PC-3 (cell line): ENCODE data around the gene MIGA1. TPM values are rescaled to one million over a fixed set of nuclear protein-coding genes. Genes with fewer than 3 reads are reported as not detected.

Experiments
- ATAC-seq: fragments of 200-7000 bp; cut with Tn5 transposase; 2 replicates; pipeline ENCODE4 v1.9.1; 2020; ENCODE audit warnings: mild to moderate bottlenecking, moderate library complexity
- BruUV-seq: library from RNA; stranded (reverse); fragments of 400-500 nt; replicated peaks from 2 replicates; lab custom pipeline; 2021; lab: Mats Ljungman, UMichigan
- CTCF ChIA-PET: fragments of 300-600 bp; sonication (Branson Sonifier 250); formaldehyde crosslinking; loops from one replicate; lab custom pipeline; 2022; ENCODE audit warnings: antibody characterized with exemption; lab: Charles Lee
- POLR2A ChIA-PET: fragments of 300-600 bp; sonication (Branson Sonifier 250); formaldehyde crosslinking; loops from one replicate; lab custom pipeline; 2022; ENCODE audit warnings: antibody characterized with exemption; ENCODE audit not compliant: unreplicated experiment; lab: Charles Lee
- DNase-seq: peaks from one replicate; pipeline ENCODE4 v3.0.0-alpha.2; 2015
- H2AFZ ChIP-seq: fragments of 300-600 bp; sonication (generic); 2 replicates; pipeline ENCODE4 v1.6.0; 2016; ENCODE audit warnings: antibody characterized with exemption, low read length
- H3F3A ChIP-seq: fragments of 300-600 bp; sonication (generic); one replicate; pipeline ENCODE4 v1.6.0; 2017; ENCODE audit warnings: antibody characterized with exemption, low read length, control low read depth, mild to moderate bottlenecking; ENCODE audit not compliant: unreplicated experiment
- H3K27ac ChIP-seq: fragments of 300-600 bp; sonication (generic); 2 replicates; pipeline ENCODE4 v1.5.1; 2016; ENCODE audit warnings: mild to moderate bottlenecking, low read length
- H3K27me3 ChIP-seq: fragments of 300-600 bp; sonication (generic); 2 replicates; pipeline ENCODE4 v1.6.1; 2016; ENCODE audit warnings: low read length, mixed read lengths
- H3K36me3 ChIP-seq: fragments of 300-600 bp; sonication (generic); 2 replicates; pipeline ENCODE4 v1.6.1; 2016; ENCODE audit warnings: low read depth, mixed run types, low read length, mixed read lengths
- H3K4me1 ChIP-seq: fragments of 300-600 bp; sonication (generic); 2 replicates; pipeline ENCODE4 v1.5.1; 2016; ENCODE audit warnings: low read length; ENCODE audit not compliant: insufficient read depth
- H3K4me2 ChIP-seq: fragments of 300-600 bp; sonication (generic); 2 replicates; pipeline ENCODE4 v1.6.0; 2016; ENCODE audit warnings: low read length
- H3K4me3 ChIP-seq: fragments of 300-600 bp; sonication (generic); 2 replicates; pipeline ENCODE4 v1.5.1; 2016; ENCODE audit warnings: mild to moderate bottlenecking, low read length, mixed read lengths
- H3K79me2 ChIP-seq: fragments of 300-600 bp; sonication (generic); 2 replicates; pipeline ENCODE4 v1.6.1; 2017; ENCODE audit warnings: low read length, mixed read lengths
- H3K9ac ChIP-seq: fragments of 300-600 bp; sonication (generic); 2 replicates; pipeline ENCODE4 v1.6.0; 2016; ENCODE audit warnings: mild to moderate bottlenecking, low read length
- H3K9me2 ChIP-seq: fragments of 300-600 bp; sonication (generic); replicated peaks from 2 replicates; pipeline ENCODE4 v1.6.1; 2016; ENCODE audit warnings: mixed run types, low read length, mixed read lengths
- H3K9me3 ChIP-seq: fragments of 300-600 bp; sonication (generic); 2 replicates; pipeline ENCODE4 v1.6.1; 2016; ENCODE audit warnings: low read length, mixed read lengths
- H4K20me1 ChIP-seq: fragments of 300-600 bp; sonication (generic); 2 replicates; pipeline ENCODE4 v1.6.1; 2016; ENCODE audit warnings: low read length, mixed read lengths
- CTCF ChIP-seq: fragments of 300-600 bp; sonication (generic); conservative IDR thresholded peaks from 2 replicates; pipeline ENCODE4 v1.5.1; 2017; ENCODE audit warnings: antibody characterized with exemption, low read depth, mild to moderate bottlenecking, low read length
- EZH2 ChIP-seq: fragments of 300-600 bp; sonication (generic); IDR thresholded peaks from one replicate; pipeline ENCODE4 v1.6.1; 2017; ENCODE audit warnings: antibody characterized with exemption, mild to moderate bottlenecking, low read length; ENCODE audit not compliant: unreplicated experiment
- EZH2phosphoT487 ChIP-seq: fragments of 300-600 bp; sonication (generic); IDR thresholded peaks from 2 replicates; pipeline ENCODE4 v1.6.1; 2018; ENCODE audit warnings: mild to moderate bottlenecking, antibody characterized with exemption, low read length, borderline replicate concordance
- intact Hi-C: fragments of 100-400 bp; cut with micrococcal nuclease; formaldehyde crosslinking; loops from 2 replicates; pipeline ENCODE4 v1.9.0; 2023
- total RNA-seq: library from RNA; depleted of rRNA; stranded (reverse); fragments of >200 nt; gene quantifications from 2 replicates; pipeline ENCODE4 v1.2.3, GENCODE V29; 2014

The MIGA1 gene
- total RNA-seq, 1 experiment from 2014 or later, result 6.5 TPM

GRCh38 chr1:77889671-77890070 lies 110.2 kb downstream of the MIGA1 start:
- H3K36me3 ChIP-seq, result no peaks in the 10 kb centered on the region
- no peaks in the 10 kb centered on the region for H4K20me1 ChIP-seq
- H3F3A ChIP-seq, result no peaks in the 10 kb centered on the region
- H3K4me1 ChIP-seq, result peaks cover 22% of the 10 kb centered on the region
- no peaks in the 10 kb centered on the region for H3K9me2 ChIP-seq
- no peak for TF ChIP-seq EZH2phosphoT487
- TF ChIP-seq EZH2, result no peak
- no peak for TF ChIP-seq CTCF
- H3K79me2 ChIP-seq, result peaks cover 58% of the 10 kb centered on the region
- H3K27me3 ChIP-seq, result no peaks in the 10 kb centered on the region
- POLR2A ChIA-PET, result no interaction called here
- peak overlapping the region; percentile 88 for H3K4me2 ChIP-seq
- CTCF ChIA-PET, result no interaction called here
- ATAC-seq (peak; percentile 72), DNase-seq (peak; percentile 88)
- H3K9ac ChIP-seq, result peak overlapping the region; percentile 66
- intact Hi-C loops, result loop anchor here (5.0 kb wide), 2 partner anchors 57 to 207 kb away; partner anchors contain the start of gene ZZZ3
- H3K9me3 ChIP-seq, result no peaks in the 10 kb centered on the region
- H3K27ac ChIP-seq, result peak overlapping the region; percentile 72
- H2AFZ ChIP-seq, result peak overlapping the region; percentile 92
- H3K4me3 ChIP-seq, result peak overlapping the region; percentile 93
- BruUV-seq, result TSS peak; percentile 57

- peaks cover 59% of the 10 kb centered on the region for H3K79me2 ChIP-seq
- ChIA-PET CTCF (no interaction called here), POLR2A (no interaction called here)
- H4K20me1 ChIP-seq, result no peaks in the 10 kb centered on the region
- ATAC-seq (no peak), DNase-seq (no peak)
- no peaks in the 10 kb centered on the region for H3K27me3 ChIP-seq
- H3K27ac ChIP-seq, result no peak overlapping the region
- H3F3A ChIP-seq, result no peaks in the 10 kb centered on the region
- H3K9ac ChIP-seq, result no peak overlapping the region
- no TSS peak for BruUV-seq
- no peak overlapping the region for H2AFZ ChIP-seq
- H3K9me2 ChIP-seq, result no peaks in the 10 kb centered on the region
- no peaks in the 10 kb centered on the region for H3K9me3 ChIP-seq
- no peak overlapping the region for H3K4me3 ChIP-seq
- peaks cover 22% of the 10 kb centered on the region for H3K4me1 ChIP-seq
- H3K4me2 ChIP-seq, result peak overlapping the region; percentile 88
- no peaks in the 10 kb centered on the region for H3K36me3 ChIP-seq
- TF ChIP-seq EZH2 (no peak), EZH2phosphoT487 (no peak), CTCF (no peak)
- intact Hi-C loops, result no loop called here
Observed at GRCh38 chr1:77891200-77891599, 111.8 kb downstream of the MIGA1 start.

- Histone ChIP-seq H3K9me2 (no peaks in the 10 kb centered on the region), H3K27ac (no peak overlapping the region), H3K4me2 (peak overlapping the region; percentile 27), H3K9ac (no peak overlapping the region), H3F3A (no peaks in the 10 kb centered on the region), H3K9me3 (no peaks in the 10 kb centered on the region), H3K36me3 (no peaks in the 10 kb centered on the region), H3K4me3 (no peak overlapping the region), H3K79me2 (no peaks in the 10 kb centered on the region), H4K20me1 (no peaks in the 10 kb centered on the region), H3K4me1 (peaks cover 10% of the 10 kb centered on the region), H3K27me3 (no peaks in the 10 kb centered on the region), H2AFZ (no peak overlapping the region)
- intact Hi-C loops, result loop anchor here (1.0 to 5.0 kb wide), 5 partner anchors 26 to 751 kb away; partner anchors contain the start of gene USP33
- ATAC-seq (peak; percentile 87), DNase-seq (peak; percentile 65)
- POLR2A ChIA-PET, result interaction anchor here (0.6 kb wide), 1 partner anchor 12 kb away, joined by 3 read pairs; no protein-coding TSS in a partner anchor
- TF ChIP-seq CTCF, result no peak
- no peak for TF ChIP-seq EZH2phosphoT487
- no peak for TF ChIP-seq EZH2
- CTCF ChIA-PET, result interaction anchor here (0.5 to 0.6 kb wide), 3 partner anchors 28 to 144 kb away, joined by 3 read pairs; no protein-coding TSS in a partner anchor
- no TSS peak for BruUV-seq
Observed at GRCh38 chr1:77899647-77900320, 120.3 kb downstream of the MIGA1 start.
